H1 (cell line): ENCODE results near the gene SRR. TPM values are rescaled to one million over a fixed set of nuclear protein-coding genes. Genes with fewer than 3 reads are reported as not detected.

Source experiments
- CTCF ChIA-PET: fragments of 300-600 bp; sonication (Branson Sonifier 250); formaldehyde crosslinking; loops from one replicate; lab custom pipeline; 2021; ENCODE audit not compliant: partially characterized antibody; lab: Charles Lee
- POLR2A ChIA-PET: fragments of 300-600 bp; sonication (Branson Sonifier 250); formaldehyde crosslinking; loops from one replicate; lab custom pipeline; 2021; ENCODE audit warnings: inconsistent platforms; ENCODE audit not compliant: partially characterized antibody; lab: Charles Lee
- DNase-seq, 2 experiments: peaks; one replicate each; pipeline versions ENCODE4 v3.0.0 to v3.0.0-alpha.2; 2010 to 2022; ENCODE audit warnings: low spot score in 2 of 2, low read depth in 1 of 2, mixed read lengths in 1 of 2
- FAIRE-seq: peaks from 2 replicates; lab custom pipeline; 2011; peaks lifted over from hg19 to GRCh38; lab: Jason Lieb, UNC
- H2AFZ ChIP-seq: 2 replicates; pipeline ENCODE4 v1.8.1; 2012; ENCODE audit warnings: low read length, inconsistent platforms
- H2AK5ac ChIP-seq: 2 replicates; pipeline ENCODE4 v1.6.1; 2013; ENCODE audit warnings: low read depth, low read length
- H2BK120ac ChIP-seq: replicated peaks from 2 replicates; pipeline ENCODE3; 2013; ENCODE audit warnings: low read depth, low read length, inconsistent platforms
- H2BK12ac ChIP-seq: 2 replicates; pipeline ENCODE4 v1.6.1; 2013; ENCODE audit warnings: low read depth, low read length
- H2BK15ac ChIP-seq: 2 replicates; pipeline ENCODE4 v1.6.1; 2013; ENCODE audit warnings: low read length
- H2BK20ac ChIP-seq: 2 replicates; pipeline ENCODE4 v1.6.1; 2013; ENCODE audit warnings: low read length
- H2BK5ac ChIP-seq: 2 replicates; pipeline ENCODE4 v1.6.1; 2013; ENCODE audit warnings: low read depth, low read length
- H3K14ac ChIP-seq: 2 replicates; pipeline ENCODE4 v1.6.1; 2013; ENCODE audit warnings: inconsistent platforms; ENCODE audit not compliant: insufficient read length
- H3K18ac ChIP-seq: 2 replicates; pipeline ENCODE4 v1.6.1; 2013; ENCODE audit warnings: low read length; ENCODE audit errors: extremely low read depth
- H3K23ac ChIP-seq: 2 replicates; pipeline ENCODE4 v1.6.1; 2013; ENCODE audit warnings: inconsistent platforms; ENCODE audit not compliant: insufficient read length
- H3K23me2 ChIP-seq: 2 replicates; pipeline ENCODE4 v1.6.1; 2013; ENCODE audit warnings: low read depth, low read length
- H3K27ac ChIP-seq: 2 replicates; pipeline ENCODE4 v1.6.1; 2011; ENCODE audit warnings: low read depth, low read length, inconsistent platforms
- H3K27me3 ChIP-seq, 4 experiments: replicated peaks in 1 of 4; 1 replicate in 1 of 4; 2 replicates in 3 of 4; pipeline versions ENCODE4 v1.6.1 to v1.8.1; 2011 to 2013; ENCODE audit warnings: low read length in 3 of 4, mild to moderate bottlenecking in 3 of 4, inconsistent platforms in 2 of 4, mixed read lengths in 2 of 4, moderate library complexity in 1 of 4; ENCODE audit not compliant: control insufficient read depth in 3 of 4, insufficient read depth in 3 of 4; ENCODE audit errors: extremely low read depth in 1 of 4
- H3K36me3 ChIP-seq, 4 experiments: 2 replicates each; pipeline versions ENCODE4 v1.6.1 to v1.8.1; 2011 to 2013; ENCODE audit warnings: mild to moderate bottlenecking in 4 of 4, low read length in 3 of 4, moderate library complexity in 2 of 4, control low read depth in 1 of 4, inconsistent platforms in 1 of 4; ENCODE audit not compliant: insufficient read depth in 4 of 4, control insufficient read depth in 2 of 4
- H3K4ac ChIP-seq: replicated peaks from 2 replicates; pipeline ENCODE3; 2013; ENCODE audit warnings: low read length, low read depth, mixed read lengths, inconsistent platforms; ENCODE audit not compliant: insufficient read length
- H3K4me1 ChIP-seq, 4 experiments: replicated peaks in 1 of 4; 1 replicate in 1 of 4; 2 replicates in 3 of 4; pipeline versions ENCODE4 v1.6.1 to v1.8.1; 2011 to 2013; ENCODE audit warnings: low read length in 3 of 4, inconsistent platforms in 2 of 4, mixed read lengths in 1 of 4; ENCODE audit not compliant: insufficient read depth in 4 of 4, control insufficient read depth in 3 of 4
- H3K4me2 ChIP-seq, 2 experiments: 2 replicates each; pipeline versions ENCODE4 v1.6.1 to v1.8.1; 2011 to 2013; ENCODE audit warnings: low read depth in 2 of 2, low read length in 2 of 2, control low read depth in 1 of 2, inconsistent platforms in 1 of 2, mild to moderate bottlenecking in 1 of 2; ENCODE audit not compliant: insufficient read depth in 1 of 2
- H3K4me3 ChIP-seq, 4 experiments: fragments of 200-600, 300-600 bp in 1 of 4; sonication (generic), shearing (Covaris generic), sonication (Bioruptor Twin) in 1 of 4; 2 replicates each; pipeline versions ENCODE4 v1.5.1 to v1.8.1; 2011 to 2016; ENCODE audit warnings: low read length in 4 of 4, low read depth in 3 of 4, control low read depth in 2 of 4, inconsistent platforms in 2 of 4, mild to moderate bottlenecking in 2 of 4, mixed read lengths in 1 of 4, moderate library complexity in 1 of 4; ENCODE audit not compliant: insufficient read depth in 2 of 4; ENCODE audit errors: extremely low read depth in 1 of 4
- H3K56ac ChIP-seq: replicated peaks from 2 replicates; pipeline ENCODE3; 2013; ENCODE audit warnings: low read depth, mild to moderate bottlenecking, mixed read lengths, low read length, inconsistent platforms; ENCODE audit not compliant: insufficient read length
- H3K79me1 ChIP-seq: 2 replicates; pipeline ENCODE4 v1.6.1; 2013; ENCODE audit warnings: low read depth, low read length, control low read depth
- H3K79me2 ChIP-seq, 2 experiments: 2 replicates each; pipeline versions ENCODE4 v1.6.1 to v1.8.1; 2012 to 2013; ENCODE audit warnings: low read length in 2 of 2, mild to moderate bottlenecking in 2 of 2, inconsistent platforms in 1 of 2; ENCODE audit not compliant: insufficient read depth in 2 of 2, control insufficient read depth in 1 of 2
- H3K9ac ChIP-seq, 4 experiments: replicated peaks in 1 of 4; 1 replicate in 1 of 4; 2 replicates in 3 of 4; pipeline versions ENCODE4 v1.6.1 to v1.8.1; 2011 to 2013; ENCODE audit warnings: low read depth in 3 of 4, low read length in 3 of 4, control low read depth in 2 of 4, mild to moderate bottlenecking in 2 of 4, moderate library complexity in 2 of 4, inconsistent platforms in 1 of 4; ENCODE audit errors: extremely low read depth in 1 of 4
- H3K9me3 ChIP-seq, 2 experiments: 2 replicates each; pipeline versions ENCODE4 v1.6.1 to v1.8.1; 2012 to 2013; ENCODE audit warnings: mild to moderate bottlenecking in 2 of 2, moderate library complexity in 2 of 2, control low read depth in 1 of 2, inconsistent platforms in 1 of 2, low read depth in 1 of 2, low read length in 1 of 2, mixed read lengths in 1 of 2; ENCODE audit not compliant: insufficient read depth in 2 of 2
- H4K20me1 ChIP-seq, 2 experiments: replicated peaks in 1 of 2; 2 replicates each; pipeline versions ENCODE3 to v1.8.1; 2011 to 2013; ENCODE audit warnings: inconsistent platforms in 2 of 2, low read length in 2 of 2, mild to moderate bottlenecking in 1 of 2; ENCODE audit not compliant: insufficient read depth in 2 of 2, control insufficient read depth in 1 of 2
- H4K5ac ChIP-seq: 2 replicates; pipeline ENCODE4 v1.6.1; 2013; ENCODE audit warnings: low read length, low read depth, mixed read lengths, inconsistent platforms; ENCODE audit not compliant: insufficient read length
- H4K8ac ChIP-seq: 2 replicates; pipeline ENCODE4 v1.8.0; 2013; ENCODE audit warnings: mild to moderate bottlenecking, moderate library complexity, low read length, inconsistent platforms; ENCODE audit not compliant: insufficient read depth; ENCODE audit errors: extremely low read depth
- H4K91ac ChIP-seq: replicated peaks from 2 replicates; pipeline ENCODE3; 2013; ENCODE audit warnings: low read length, mixed read lengths, inconsistent platforms; ENCODE audit not compliant: insufficient read length
- ATF2 ChIP-seq: IDR thresholded peaks from 2 replicates; pipeline ENCODE4 v1.6.1; 2012; ENCODE audit warnings: low read length, inconsistent platforms
- CBX5 ChIP-seq: fragments of 300-800, 300-1000 bp; sonication (generic); IDR thresholded peaks from 2 replicates; pipeline ENCODE4 v1.7.1; 2016; ENCODE audit warnings: antibody characterized with exemption, low read length, low read depth
- CHD2 ChIP-seq: IDR thresholded peaks from 2 replicates; pipeline ENCODE4 v1.6.1; 2012; ENCODE audit warnings: low read length, improper control_type of control experiment
- MAX ChIP-seq: IDR thresholded peaks from 2 replicates; pipeline ENCODE4 v1.6.1; 2012; ENCODE audit warnings: inconsistent platforms
- RAD21 ChIP-seq, 2 experiments: IDR thresholded peaks in 1 of 2; conservative IDR thresholded peaks in 1 of 2; 2 replicates each; pipeline ENCODE4 v1.6.1; 2011; ENCODE audit warnings: low read depth in 2 of 2, low read length in 2 of 2, improper control_type of control experiment in 1 of 2, inconsistent platforms in 1 of 2, mild to moderate bottlenecking in 1 of 2, moderate library complexity in 1 of 2
- TAF7 ChIP-seq: optimal IDR thresholded peaks from 2 replicates; pipeline ENCODE3; 2011; ENCODE audit warnings: low read depth, mild to moderate bottlenecking, inconsistent platforms, low read length, moderate library complexity, borderline replicate concordance
- USF2 ChIP-seq: IDR thresholded peaks from 2 replicates; pipeline ENCODE4 v1.6.1; 2011; ENCODE audit warnings: low read length, improper control_type of control experiment
- WGBS, 2 experiments: shearing (Covaris generic) in 1 of 2; methylation state at CpG; one replicate each; pipeline versions ENCODE4 v1.1.6 to v1.1.7; 2013 to 2015; ENCODE audit warnings: low lambda C conversion rate in 2 of 2, mixed read lengths in 2 of 2, inconsistent platforms in 1 of 2, low coverage in 1 of 2, missing lambda C conversion rate in 1 of 2; ENCODE audit not compliant: insufficient replicate concordance in 2 of 2, insufficient coverage in 1 of 2, insufficient read length in 1 of 2; ENCODE audit errors: extremely low coverage in 1 of 2, missing lambda C conversion rate in 1 of 2; 5-methylcytosine and 5-hydroxymethylcytosine counted together
- polyA plus RNA-seq, 7 experiments: library from polyadenylated mRNA; depleted of rRNA in 3 of 7; stranded (reverse) in 5 of 7; unstranded in 2 of 7; fragments of >200 nt in 5 of 7; fragments of 200-250 nt in 2 of 7; gene quantifications; 1 replicate in 5 of 7; 2 replicates in 1 of 7; 4 replicates in 1 of 7; pipeline versions ENCODE4 v1.2.1 to v1.2.3, GENCODE V29; 2011 to 2013; ENCODE audit warnings: missing spikeins in 2 of 7, mixed read lengths in 2 of 7
- total RNA-seq: library from RNA; stranded (reverse); fragmentation: NEBNext Ultra II Directional; extraction: Animal tissue kit (Norgen Biotek cat#: 25700); gene quantifications from 2 replicates; pipeline ENCODE4 v1.2.1, GENCODE V29; 2021

The SRR gene
- total and polyA plus RNA-seq, 2 of the 8 experiments (the other 6 are each of a cell fraction or from before 2014, with no cell fraction given): 3.6 to 4.5 TPM

GRCh38 chr17:2336215-2336851 lies 32.6 kb downstream of the SRR start, which contains the start of gene TSR1:
Gene TSR1, minus strand, starts transcription at chr17:2336457. Its CDS starts 30 bp downstream, at chr17:2336427.
- no peak within 1 kb of the TSS for H2AK5ac ChIP-seq
- H3K79me1 ChIP-seq: peaks cover 5% of the 10 kb centered on the region
- H3K18ac ChIP-seq: peak within 1 kb of the TSS; percentile 95
- POLR2A ChIA-PET: interaction anchor here (0.6 to 11.4 kb wide), 28 partner anchors 8 to 375 kb away, joined by 3 to 230 read pairs (median 5); partner anchors contain the start of genes SMG6 and SRR
- peak within 1 kb of the TSS; percentile 27; the same call in 1 of the 2 replicates for H2AFZ ChIP-seq
- no peak within 1 kb of the TSS for H2BK20ac ChIP-seq
- DNase-seq (peak; percentile 67 to 91), FAIRE-seq (no peak)
- H3K4me3 ChIP-seq: peak within 1 kb of the TSS; percentile 92 to 96 (median 94)
- peak within 1 kb of the TSS; percentile 84 for H2BK5ac ChIP-seq
- 0 out of 2 replicates have a peak within 1 kb of the TSS, but pooled peaks have one; percentile 55 for H2BK15ac ChIP-seq
- peak within 1 kb of the TSS; percentile 72 for H3K27ac ChIP-seq
- peaks cover 20% of the 10 kb centered on the region for H3K23me2 ChIP-seq
- H2BK120ac ChIP-seq: no peak within 1 kb of the TSS
- peak within 1 kb of the TSS; percentile 71 for H3K23ac ChIP-seq
- H3K27me3 ChIP-seq: no peaks in the 10 kb centered on the region
- H3K14ac ChIP-seq: no peak within 1 kb of the TSS
- CTCF ChIA-PET: interaction anchor here (1.0 to 8.2 kb wide), 7 partner anchors 11 to 80 kb away, joined by 3 to 69 read pairs (median 6); no protein-coding TSS in a partner anchor
- peaks cover 0 to 4% of the 10 kb centered on the region in 2 experiments for H4K20me1 ChIP-seq
- peaks cover 33 to 41% (median 37%) of the 10 kb centered on the region in 4 experiments for H3K36me3 ChIP-seq
- peak within 1 kb of the TSS; percentile 85 to 99 for H3K4me2 ChIP-seq
- H4K8ac ChIP-seq: peak within 1 kb of the TSS; percentile 93
- peak within 1 kb of the TSS; percentile 82 for H4K5ac ChIP-seq
- peak within 1 kb of the TSS; percentile 75 for H4K91ac ChIP-seq
- 3% methylated on average over 48 of the region's 48 CpGs; no CpG with 5 or more reads in 1 of the 2 experiments for whole genome bisulfite sequencing, 2 experiments
- no peaks in the 10 kb centered on the region for H3K9me3 ChIP-seq
- peaks cover 3 to 30% (median 13%) of the 10 kb centered on the region in 4 experiments; a peak in 6 of 7 replicates for H3K4me1 ChIP-seq
- peak within 1 kb of the TSS; percentile 65 for H3K4ac ChIP-seq
- H3K9ac ChIP-seq: peak within 1 kb of the TSS; percentile 77 to 98 (median 88)
- peak within 1 kb of the TSS; percentile 48 for H3K56ac ChIP-seq
- 0 out of 2 replicates have a peak within 1 kb of the TSS, but pooled peaks have one; percentile 69 for H2BK12ac ChIP-seq
- peaks cover 0 to 51% of the 10 kb centered on the region in 2 experiments; a peak in 2 of 4 replicates for H3K79me2 ChIP-seq
- TF ChIP-seq MAX (peak; percentile 79), CBX5 (no peak), TAF7 (peak; percentile 86), USF2 (no peak), ATF2 (0 out of 2 replicates have a peak, but pooled peaks have one; percentile 6), CHD2 (peak; percentile 89), RAD21 (IDR thresholded peaks at IDR 0.05 in 1 of 2, conservative IDR thresholded peaks at IDR 0.05 in 1 of 2; ENCODE audit: low read depth in 2 of 2, low read length in 2 of 2) (no peak; a peak in 1 of 4 replicates)
